Pericardium fibroblast (primary cell): ENCODE data around the gene ALDH3A2. TPM values are rescaled to one million over a fixed set of nuclear protein-coding genes. Genes with fewer than 3 reads are reported as not detected.

ENCODE experiments used
- total RNA-seq: library from RNA; depleted of rRNA; stranded (reverse); fragments of >200 nt; gene quantifications from 2 replicates; pipeline ENCODE4 v1.2.3, GENCODE V29; 2015

Gene ALDH3A2
- 38.4 and 61.7 TPM in 2 replicates for total RNA-seq

GRCh38 chr17:19648475-19649273, at the start of gene ALDH3A2:
Gene ALDH3A2 (plus strand): TSS chr17:19648751. CDS start chr17:19648972, 221 bp downstream.

DNA sequence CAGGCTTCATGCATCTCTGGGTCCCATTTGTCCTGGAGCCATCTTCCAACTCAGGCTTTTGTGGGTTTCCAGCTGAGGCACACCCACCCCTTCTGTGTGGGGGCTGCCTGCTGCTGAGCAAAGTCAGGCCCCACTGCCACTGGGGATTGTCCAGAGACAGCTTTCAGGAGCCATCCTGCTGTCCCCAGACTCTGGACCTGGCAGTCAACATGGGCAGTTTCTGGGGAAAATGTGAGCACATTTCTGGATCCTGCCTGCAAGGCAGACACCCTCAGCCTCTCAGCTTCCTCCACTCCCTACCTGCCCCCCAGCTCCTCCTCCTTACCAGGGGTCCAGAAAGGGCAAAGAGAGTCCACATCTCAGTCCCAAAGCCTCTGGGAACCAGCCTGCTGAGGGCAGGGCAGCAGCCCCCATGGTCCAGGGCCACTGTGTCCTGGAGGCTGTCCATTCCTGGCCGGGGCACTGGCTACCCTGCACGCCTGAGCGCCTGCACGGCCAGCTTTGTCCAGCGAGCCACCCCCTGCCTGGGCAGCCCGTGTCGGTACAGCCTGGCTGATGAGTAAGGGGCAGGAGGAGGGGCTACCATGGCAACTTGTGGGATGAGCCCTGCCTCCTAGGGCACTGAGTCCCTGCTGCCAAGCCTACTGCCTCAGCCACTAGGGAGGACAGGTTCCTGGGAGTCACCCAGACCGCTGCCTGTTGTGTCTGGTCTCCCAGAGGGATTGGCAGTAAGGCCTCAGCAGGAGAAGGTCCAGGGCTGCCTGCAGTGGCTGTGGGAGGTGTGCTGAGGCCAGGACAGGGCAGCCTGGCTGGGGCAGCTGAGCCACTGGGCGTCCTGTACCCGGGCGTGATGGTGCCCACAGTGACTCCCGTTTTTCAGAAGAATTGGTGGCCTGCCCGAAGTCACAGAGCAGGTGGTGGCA, 67.8 kb downstream of the ALDH3A2 start, which contains the start of gene SLC47A2:
Gene SLC47A2 (minus strand): TSS at position 477 of the 923 bp plus-strand sequence. CDS start 29 bp downstream, at position 448.

Other genes with a start within 250 kb of the ALDH3A2 start
- 2.3 and 11.3 TPM in 2 replicates for gene RNF112, start 237.5 kb upstream of the ALDH3A2 start, total RNA-seq
- 0.43 and 0.70 TPM in 2 replicates for gene SLC47A1, start 114.9 kb upstream of the ALDH3A2 start, total RNA-seq
- gene SLC47A2, start 67.8 kb downstream of the ALDH3A2 start, total RNA-seq, result not detected in 2 replicates
- not detected in 2 replicates for gene ALDH3A1, start 99.5 kb downstream of the ALDH3A2 start, total RNA-seq
- 21.5 and 26.0 TPM in 2 replicates for gene ULK2, start 219.2 kb downstream of the ALDH3A2 start, total RNA-seq